Thyroid gland (tissue), 4 donors: ENCODE data around the gene LIN28A. TPM values are rescaled to one million over a fixed set of nuclear protein-coding genes. Genes with fewer than 3 reads are reported as not detected.

Experiments used
- DNase-seq, 2 donors: peaks; one replicate each; pipeline ENCODE4 v3.0.0-alpha.2; 2019
- H3K27ac ChIP-seq, 3 donors: fragments of 200-600 bp; sonication (generic); 1 replicate in 2 of 3; 2 replicates in 1 of 3; pipeline ENCODE4 v1.5.1; 2016 to 2019; ENCODE audit warnings: mild to moderate bottlenecking in 1 of 3, moderate library complexity in 1 of 3
- H3K27me3 ChIP-seq: fragments of 200-600 bp; sonication (generic); one replicate; pipeline ENCODE4 v1.5.1; 2019
- H3K36me3 ChIP-seq, 2 donors: fragments of 200-600 bp; sonication (generic); one replicate each; pipeline ENCODE4 v1.5.1; 2016 to 2019
- H3K4me1 ChIP-seq, 2 donors: fragments of 200-600 bp; sonication (generic); one replicate each; pipeline ENCODE4 v1.5.1; 2017 to 2019
- H3K4me3 ChIP-seq, 3 donors: fragments of 200-600 bp; sonication (generic); replicated peaks in 1 of 3; 1 replicate in 2 of 3; 2 replicates in 1 of 3; pipeline ENCODE4 v1.5.1; 2016; ENCODE audit warnings: mild to moderate bottlenecking in 1 of 3
- H3K9me3 ChIP-seq: fragments of 200-600 bp; sonication (generic); one replicate; pipeline ENCODE4 v1.5.1; 2017
- CTCF ChIP-seq, 6 experiments: fragments of 200-600 bp in 3 of 6; fragments of 450-650 bp in 3 of 6; sonication (generic) in 3 of 6; IDR thresholded peaks; one replicate each; pipeline ENCODE4 v1.5.1; 2016 to 2019; ENCODE audit warnings: antibody characterized with exemption in 6 of 6, mild to moderate bottlenecking in 2 of 6, inconsistent platforms in 1 of 6, moderate library complexity in 1 of 6
- POLR2A ChIP-seq, 2 donors: fragments of 450-650 bp; IDR thresholded peaks; one replicate each; pipeline ENCODE4 v1.6.1; 2017; ENCODE audit warnings: antibody characterized with exemption in 2 of 2, mild to moderate bottlenecking in 2 of 2, moderate library complexity in 1 of 2
- WGBS, 2 donors: methylation state at CpG; one replicate each; pipeline ENCODE4 v1.1.5; 2017; 5-methylcytosine and 5-hydroxymethylcytosine counted together
- intact Hi-C: fragments of 100-400 bp; cut with DNase I; formaldehyde crosslinking; loops from one replicate; pipeline ENCODE4 v1.15.1; 2023
- total RNA-seq, 4 donors: library from RNA; depleted of rRNA; stranded (reverse); fragments of >200 nt; gene quantifications; one replicate each; pipeline ENCODE4 v1.2.3, GENCODE V29; 2016

LIN28A gene
- total RNA-seq, 4 donors from 2014 or later: not detected

GRCh38 chr1:26364956-26365355 is 45.7 kb upstream of the LIN28A start:
- TF ChIP-seq CTCF (IDR thresholded peaks at IDR 0.05) (no peak), POLR2A (IDR thresholded peaks at IDR 0.05) (no peak)
- WGBS, 2 donors: 22 to 23% methylated on average over 9 of the region's 9 CpGs
- Histone ChIP-seq H3K4me3 (no peak overlapping the region), H3K4me1 (peaks cover 4 to 14% of the 10 kb centered on the region in 2 donors), H3K27me3 (peaks cover 2% of the 10 kb centered on the region), H3K9me3 (no peaks in the 10 kb centered on the region), H3K36me3 (no peaks in the 10 kb centered on the region), H3K27ac (no peak overlapping the region)
- intact Hi-C loops: no loop called here
- DNase-seq: peak; percentile 81 to 84

- Histone ChIP-seq H3K36me3 (no peaks in the 10 kb centered on the region), H3K27ac (no peak overlapping the region), H3K9me3 (no peaks in the 10 kb centered on the region), H3K4me1 (peaks cover 0 to 4% of the 10 kb centered on the region in 2 donors), H3K4me3 (no peak overlapping the region), H3K27me3 (no peaks in the 10 kb centered on the region)
- intact Hi-C loops: no loop called here
- WGBS, 2 donors: 60 to 76% methylated on average over 1 to 3 of the region's 6 CpGs
- TF ChIP-seq POLR2A (IDR thresholded peaks at IDR 0.05) (no peak), CTCF (IDR thresholded peaks at IDR 0.05) (no peak)
- no peak for DNase-seq
Observed at GRCh38 chr1:26367441-26367840, 43.2 kb upstream of the LIN28A start.

- 80 to 92% methylated on average over 4 of the region's 4 CpGs for WGBS, 2 donors
- H3K27me3 ChIP-seq: no peaks in the 10 kb centered on the region
- TF ChIP-seq POLR2A (IDR thresholded peaks at IDR 0.05): no peak
- TF ChIP-seq CTCF (IDR thresholded peaks at IDR 0.05): no peak
Observed at GRCh38 chr1:26368006-26368405, 42.6 kb upstream of the LIN28A start.

GRCh38 chr1:26368486-26368885 is 42.1 kb upstream of the LIN28A start:
- no peak for DNase-seq
- Histone ChIP-seq H3K27ac (no peak overlapping the region), H3K36me3 (no peaks in the 10 kb centered on the region), H3K9me3 (no peaks in the 10 kb centered on the region), H3K27me3 (no peaks in the 10 kb centered on the region), H3K4me1 (peaks cover 0 to 4% of the 10 kb centered on the region in 2 donors), H3K4me3 (no peak overlapping the region)
- TF ChIP-seq CTCF (IDR thresholded peaks at IDR 0.05) (no peak), POLR2A (IDR thresholded peaks at IDR 0.05) (no peak)
- WGBS, 2 donors: 84 to 96% methylated on average over 3 of the region's 3 CpGs
- intact Hi-C loops: no loop called here

More at GRCh38 chr1:26368006-26368405, 42.6 kb upstream of the LIN28A start:
- Histone ChIP-seq H3K9me3 (no peaks in the 10 kb centered on the region), H3K27ac (no peak overlapping the region), H3K4me3 (no peak overlapping the region), H3K4me1 (peaks cover 0 to 4% of the 10 kb centered on the region in 2 donors), H3K36me3 (no peaks in the 10 kb centered on the region)
- intact Hi-C loops: no loop called here
- no peak for DNase-seq

GRCh38 chr1:26370591-26371382 is 39.8 kb upstream of the LIN28A start:
- no peaks in the 10 kb centered on the region for H3K27me3 ChIP-seq
- WGBS, 2 donors: 64 to 68% methylated on average over 6 of the region's 6 CpGs
- no peaks in the 10 kb centered on the region for H3K36me3 ChIP-seq
- intact Hi-C loops: no loop called here
- TF ChIP-seq CTCF (IDR thresholded peaks at IDR 0.05): no peak
- TF ChIP-seq POLR2A (IDR thresholded peaks at IDR 0.05): no peak
- H3K4me1 ChIP-seq: no peaks in the 10 kb centered on the region
- no peak for DNase-seq
- no peak overlapping the region for H3K27ac ChIP-seq
- H3K4me3 ChIP-seq: no peak overlapping the region
- H3K9me3 ChIP-seq: no peaks in the 10 kb centered on the region
